H1 (cell line): ENCODE results near the gene ARHGEF28. TPM values are rescaled to one million over a fixed set of nuclear protein-coding genes. Genes with fewer than 3 reads are reported as not detected.

Source experiments
- CTCF ChIA-PET: fragments of 300-600 bp; sonication (Branson Sonifier 250); formaldehyde crosslinking; loops from one replicate; lab custom pipeline; 2021; ENCODE audit not compliant: partially characterized antibody; lab: Charles Lee
- POLR2A ChIA-PET: fragments of 300-600 bp; sonication (Branson Sonifier 250); formaldehyde crosslinking; loops from one replicate; lab custom pipeline; 2021; ENCODE audit warnings: inconsistent platforms; ENCODE audit not compliant: partially characterized antibody; lab: Charles Lee
- DNase-seq, 2 experiments: peaks; one replicate each; pipeline versions ENCODE4 v3.0.0 to v3.0.0-alpha.2; 2010 to 2022; ENCODE audit warnings: low spot score in 2 of 2, low read depth in 1 of 2, mixed read lengths in 1 of 2
- FAIRE-seq: peaks from 2 replicates; lab custom pipeline; 2011; peaks lifted over from hg19 to GRCh38; lab: Jason Lieb, UNC
- H2AFZ ChIP-seq: 2 replicates; pipeline ENCODE4 v1.8.1; 2012; ENCODE audit warnings: low read length, inconsistent platforms
- H2AK5ac ChIP-seq: 2 replicates; pipeline ENCODE4 v1.6.1; 2013; ENCODE audit warnings: low read depth, low read length
- H2BK120ac ChIP-seq: replicated peaks from 2 replicates; pipeline ENCODE3; 2013; ENCODE audit warnings: low read depth, low read length, inconsistent platforms
- H2BK12ac ChIP-seq: 2 replicates; pipeline ENCODE4 v1.6.1; 2013; ENCODE audit warnings: low read depth, low read length
- H2BK15ac ChIP-seq: 2 replicates; pipeline ENCODE4 v1.6.1; 2013; ENCODE audit warnings: low read length
- H2BK20ac ChIP-seq: 2 replicates; pipeline ENCODE4 v1.6.1; 2013; ENCODE audit warnings: low read length
- H2BK5ac ChIP-seq: 2 replicates; pipeline ENCODE4 v1.6.1; 2013; ENCODE audit warnings: low read depth, low read length
- H3K14ac ChIP-seq: 2 replicates; pipeline ENCODE4 v1.6.1; 2013; ENCODE audit warnings: inconsistent platforms; ENCODE audit not compliant: insufficient read length
- H3K18ac ChIP-seq: 2 replicates; pipeline ENCODE4 v1.6.1; 2013; ENCODE audit warnings: low read length; ENCODE audit errors: extremely low read depth
- H3K23ac ChIP-seq: 2 replicates; pipeline ENCODE4 v1.6.1; 2013; ENCODE audit warnings: inconsistent platforms; ENCODE audit not compliant: insufficient read length
- H3K23me2 ChIP-seq: 2 replicates; pipeline ENCODE4 v1.6.1; 2013; ENCODE audit warnings: low read depth, low read length
- H3K27ac ChIP-seq: 2 replicates; pipeline ENCODE4 v1.6.1; 2011; ENCODE audit warnings: low read depth, low read length, inconsistent platforms
- H3K27me3 ChIP-seq, 4 experiments: replicated peaks in 1 of 4; 1 replicate in 1 of 4; 2 replicates in 3 of 4; pipeline versions ENCODE4 v1.6.1 to v1.8.1; 2011 to 2013; ENCODE audit warnings: low read length in 3 of 4, mild to moderate bottlenecking in 3 of 4, inconsistent platforms in 2 of 4, mixed read lengths in 2 of 4, moderate library complexity in 1 of 4; ENCODE audit not compliant: control insufficient read depth in 3 of 4, insufficient read depth in 3 of 4; ENCODE audit errors: extremely low read depth in 1 of 4
- H3K36me3 ChIP-seq, 4 experiments: 2 replicates each; pipeline versions ENCODE4 v1.6.1 to v1.8.1; 2011 to 2013; ENCODE audit warnings: mild to moderate bottlenecking in 4 of 4, low read length in 3 of 4, moderate library complexity in 2 of 4, control low read depth in 1 of 4, inconsistent platforms in 1 of 4; ENCODE audit not compliant: insufficient read depth in 4 of 4, control insufficient read depth in 2 of 4
- H3K4ac ChIP-seq: replicated peaks from 2 replicates; pipeline ENCODE3; 2013; ENCODE audit warnings: low read length, low read depth, mixed read lengths, inconsistent platforms; ENCODE audit not compliant: insufficient read length
- H3K4me1 ChIP-seq, 4 experiments: replicated peaks in 1 of 4; 1 replicate in 1 of 4; 2 replicates in 3 of 4; pipeline versions ENCODE4 v1.6.1 to v1.8.1; 2011 to 2013; ENCODE audit warnings: low read length in 3 of 4, inconsistent platforms in 2 of 4, mixed read lengths in 1 of 4; ENCODE audit not compliant: insufficient read depth in 4 of 4, control insufficient read depth in 3 of 4
- H3K4me2 ChIP-seq, 2 experiments: 2 replicates each; pipeline versions ENCODE4 v1.6.1 to v1.8.1; 2011 to 2013; ENCODE audit warnings: low read depth in 2 of 2, low read length in 2 of 2, control low read depth in 1 of 2, inconsistent platforms in 1 of 2, mild to moderate bottlenecking in 1 of 2; ENCODE audit not compliant: insufficient read depth in 1 of 2
- H3K4me3 ChIP-seq, 4 experiments: fragments of 200-600, 300-600 bp in 1 of 4; sonication (generic), shearing (Covaris generic), sonication (Bioruptor Twin) in 1 of 4; 2 replicates each; pipeline versions ENCODE4 v1.5.1 to v1.8.1; 2011 to 2016; ENCODE audit warnings: low read length in 4 of 4, low read depth in 3 of 4, control low read depth in 2 of 4, inconsistent platforms in 2 of 4, mild to moderate bottlenecking in 2 of 4, mixed read lengths in 1 of 4, moderate library complexity in 1 of 4; ENCODE audit not compliant: insufficient read depth in 2 of 4; ENCODE audit errors: extremely low read depth in 1 of 4
- H3K56ac ChIP-seq: replicated peaks from 2 replicates; pipeline ENCODE3; 2013; ENCODE audit warnings: low read depth, mild to moderate bottlenecking, mixed read lengths, low read length, inconsistent platforms; ENCODE audit not compliant: insufficient read length
- H3K79me1 ChIP-seq: 2 replicates; pipeline ENCODE4 v1.6.1; 2013; ENCODE audit warnings: low read depth, low read length, control low read depth
- H3K79me2 ChIP-seq, 2 experiments: 2 replicates each; pipeline versions ENCODE4 v1.6.1 to v1.8.1; 2012 to 2013; ENCODE audit warnings: low read length in 2 of 2, mild to moderate bottlenecking in 2 of 2, inconsistent platforms in 1 of 2; ENCODE audit not compliant: insufficient read depth in 2 of 2, control insufficient read depth in 1 of 2
- H3K9ac ChIP-seq, 4 experiments: replicated peaks in 1 of 4; 1 replicate in 1 of 4; 2 replicates in 3 of 4; pipeline versions ENCODE4 v1.6.1 to v1.8.1; 2011 to 2013; ENCODE audit warnings: low read depth in 3 of 4, low read length in 3 of 4, control low read depth in 2 of 4, mild to moderate bottlenecking in 2 of 4, moderate library complexity in 2 of 4, inconsistent platforms in 1 of 4; ENCODE audit errors: extremely low read depth in 1 of 4
- H3K9me3 ChIP-seq, 2 experiments: 2 replicates each; pipeline versions ENCODE4 v1.6.1 to v1.8.1; 2012 to 2013; ENCODE audit warnings: mild to moderate bottlenecking in 2 of 2, moderate library complexity in 2 of 2, control low read depth in 1 of 2, inconsistent platforms in 1 of 2, low read depth in 1 of 2, low read length in 1 of 2, mixed read lengths in 1 of 2; ENCODE audit not compliant: insufficient read depth in 2 of 2
- H4K20me1 ChIP-seq, 2 experiments: replicated peaks in 1 of 2; 2 replicates each; pipeline versions ENCODE3 to v1.8.1; 2011 to 2013; ENCODE audit warnings: inconsistent platforms in 2 of 2, low read length in 2 of 2, mild to moderate bottlenecking in 1 of 2; ENCODE audit not compliant: insufficient read depth in 2 of 2, control insufficient read depth in 1 of 2
- H4K5ac ChIP-seq: 2 replicates; pipeline ENCODE4 v1.6.1; 2013; ENCODE audit warnings: low read length, low read depth, mixed read lengths, inconsistent platforms; ENCODE audit not compliant: insufficient read length
- H4K8ac ChIP-seq: 2 replicates; pipeline ENCODE4 v1.8.0; 2013; ENCODE audit warnings: mild to moderate bottlenecking, moderate library complexity, low read length, inconsistent platforms; ENCODE audit not compliant: insufficient read depth; ENCODE audit errors: extremely low read depth
- H4K91ac ChIP-seq: replicated peaks from 2 replicates; pipeline ENCODE3; 2013; ENCODE audit warnings: low read length, mixed read lengths, inconsistent platforms; ENCODE audit not compliant: insufficient read length
- CTBP2 ChIP-seq: IDR thresholded peaks from 2 replicates; pipeline ENCODE4 v1.7.0; 2011; ENCODE audit warnings: borderline replicate concordance, mild to moderate bottlenecking, moderate library complexity, mixed read lengths, low read length; ENCODE audit not compliant: insufficient read depth, insufficient read length
- EP300 ChIP-seq, 2 experiments: IDR thresholded peaks; 1 replicate in 1 of 2; 2 replicates in 1 of 2; pipeline ENCODE4 v1.6.1; 2011 to 2012; ENCODE audit warnings: low read depth in 2 of 2, low read length in 2 of 2, mild to moderate bottlenecking in 2 of 2, borderline replicate concordance in 1 of 2, inconsistent platforms in 1 of 2, moderate library complexity in 1 of 2
- GTF2F1 ChIP-seq: IDR thresholded peaks from 2 replicates; pipeline ENCODE4 v1.6.1; 2012; ENCODE audit warnings: low read depth, low read length, improper control_type of control experiment, borderline replicate concordance
- TBP ChIP-seq: IDR thresholded peaks from 2 replicates; pipeline ENCODE4 v1.6.1; 2011; ENCODE audit warnings: low read depth, low read length, improper control_type of control experiment
- WGBS, 2 experiments: shearing (Covaris generic) in 1 of 2; methylation state at CpG; one replicate each; pipeline versions ENCODE4 v1.1.6 to v1.1.7; 2013 to 2015; ENCODE audit warnings: low lambda C conversion rate in 2 of 2, mixed read lengths in 2 of 2, inconsistent platforms in 1 of 2, low coverage in 1 of 2, missing lambda C conversion rate in 1 of 2; ENCODE audit not compliant: insufficient replicate concordance in 2 of 2, insufficient coverage in 1 of 2, insufficient read length in 1 of 2; ENCODE audit errors: extremely low coverage in 1 of 2, missing lambda C conversion rate in 1 of 2; 5-methylcytosine and 5-hydroxymethylcytosine counted together
- polyA plus RNA-seq, 7 experiments: library from polyadenylated mRNA; depleted of rRNA in 3 of 7; stranded (reverse) in 5 of 7; unstranded in 2 of 7; fragments of >200 nt in 5 of 7; fragments of 200-250 nt in 2 of 7; gene quantifications; 1 replicate in 5 of 7; 2 replicates in 1 of 7; 4 replicates in 1 of 7; pipeline versions ENCODE4 v1.2.1 to v1.2.3, GENCODE V29; 2011 to 2013; ENCODE audit warnings: missing spikeins in 2 of 7, mixed read lengths in 2 of 7
- total RNA-seq: library from RNA; stranded (reverse); fragmentation: NEBNext Ultra II Directional; extraction: Animal tissue kit (Norgen Biotek cat#: 25700); gene quantifications from 2 replicates; pipeline ENCODE4 v1.2.1, GENCODE V29; 2021
- TF ChIP-seq, protein P1 (sequence below): IDR thresholded peaks from 2 replicates; pipeline ENCODE4 v1.6.1; 2012; ENCODE audit warnings: low read length, inconsistent platforms

Gene ARHGEF28
- total and polyA plus RNA-seq, 2 of the 8 experiments (the other 6 are each of a cell fraction or from before 2014, with no cell fraction given) = 0.33 to 1.0 TPM

DNA sequence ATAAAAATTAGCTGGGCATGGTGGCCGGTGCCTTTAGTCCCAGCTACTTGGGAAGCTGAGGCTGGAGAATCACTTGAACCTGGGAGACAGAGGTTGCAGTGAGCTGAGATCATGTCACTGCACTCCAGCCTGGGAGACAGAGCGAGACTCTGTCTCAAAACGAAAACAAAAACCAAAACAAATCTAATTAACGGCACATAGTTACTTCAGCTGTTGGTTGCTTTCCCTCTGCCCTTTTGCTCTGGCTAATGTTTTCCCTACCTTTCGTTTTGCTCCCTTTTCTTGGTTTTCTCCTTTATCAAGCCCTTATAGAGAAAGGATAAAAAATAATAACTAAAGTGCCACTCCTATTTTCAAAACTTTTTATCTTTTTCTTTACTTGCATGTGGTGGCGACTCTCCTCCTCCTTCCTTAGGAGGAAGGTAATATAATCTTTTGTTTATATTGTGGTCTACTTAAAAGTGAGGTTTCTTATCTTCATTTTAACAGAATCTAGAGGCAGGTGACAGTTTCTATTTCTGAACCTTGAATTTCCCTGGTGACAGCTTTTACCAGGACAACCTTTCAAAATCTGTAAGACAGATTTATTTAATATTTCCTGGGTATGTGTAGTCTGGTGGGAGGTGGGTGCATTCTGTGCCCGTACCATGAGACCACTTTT is 125.4 kb downstream of the ARHGEF28 start:
- H2BK20ac ChIP-seq = no peak overlapping the region
- no peaks in the 10 kb centered on the region for H3K79me1 ChIP-seq
- H3K4me3 ChIP-seq = no peak overlapping the region
- H2BK120ac ChIP-seq = no peak overlapping the region
- no peak overlapping the region for H4K5ac ChIP-seq
- H2AK5ac ChIP-seq = no peak overlapping the region
- H4K8ac ChIP-seq = no peak overlapping the region
- H3K36me3 ChIP-seq = no peaks in the 10 kb centered on the region
- FAIRE-seq (no peak), DNase-seq (no peak)
- no peak overlapping the region for H3K27ac ChIP-seq
- H2BK5ac ChIP-seq = no peak overlapping the region
- no peak overlapping the region for H4K91ac ChIP-seq
- TF ChIP-seq CTBP2 (no peak), GTF2F1 (no peak), TBP (no peak), EP300 (IDR thresholded peaks at IDR 0.05; ENCODE audit: borderline replicate concordance in 1 of 2, low read depth in 2 of 2, low read length in 2 of 2) (no peak)
- TF ChIP-seq, protein P1, sequence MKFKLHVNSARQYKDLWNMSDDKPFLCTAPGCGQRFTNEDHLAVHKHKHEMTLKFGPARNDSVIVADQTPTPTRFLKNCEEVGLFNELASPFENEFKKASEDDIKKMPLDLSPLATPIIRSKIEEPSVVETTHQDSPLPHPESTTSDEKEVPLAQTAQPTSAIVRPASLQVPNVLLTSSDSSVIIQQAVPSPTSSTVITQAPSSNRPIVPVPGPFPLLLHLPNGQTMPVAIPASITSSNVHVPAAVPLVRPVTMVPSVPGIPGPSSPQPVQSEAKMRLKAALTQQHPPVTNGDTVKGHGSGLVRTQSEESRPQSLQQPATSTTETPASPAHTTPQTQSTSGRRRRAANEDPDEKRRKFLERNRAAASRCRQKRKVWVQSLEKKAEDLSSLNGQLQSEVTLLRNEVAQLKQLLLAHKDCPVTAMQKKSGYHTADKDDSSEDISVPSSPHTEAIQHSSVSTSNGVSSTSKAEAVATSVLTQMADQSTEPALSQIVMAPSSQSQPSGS = no peak
- H3K14ac ChIP-seq = no peak overlapping the region
- H3K23ac ChIP-seq = no peak overlapping the region
- WGBS, 2 experiments = 90% methylated on average over 7 of the region's 7 CpGs; no CpG with 5 or more reads in 1 of the 2 experiments
- H3K4ac ChIP-seq = no peak overlapping the region
- H2BK12ac ChIP-seq = no peak overlapping the region
- POLR2A ChIA-PET = no interaction called here
- no peak overlapping the region for H3K4me2 ChIP-seq
- CTCF ChIA-PET = interaction anchor here (0.6 to 3.0 kb wide), 4 partner anchors 9 to 161 kb away, joined by 3 to 11 read pairs (median 3); no protein-coding TSS in a partner anchor
- H3K9me3 ChIP-seq = no peaks in the 10 kb centered on the region
- H2BK15ac ChIP-seq = no peak overlapping the region
- no peak overlapping the region for H3K18ac ChIP-seq
- peaks cover 0 to 2% (median 0%) of the 10 kb centered on the region in 4 experiments; a peak in 1 of 7 replicates for H3K4me1 ChIP-seq
- H3K27me3 ChIP-seq = no peaks in the 10 kb centered on the region
- H3K56ac ChIP-seq = no peak overlapping the region
- H3K23me2 ChIP-seq = no peaks in the 10 kb centered on the region
- H3K9ac ChIP-seq = no peak overlapping the region
- H2AFZ ChIP-seq = no peak overlapping the region
- H3K79me2 ChIP-seq = no peaks in the 10 kb centered on the region
- H4K20me1 ChIP-seq = no peaks in the 10 kb centered on the region
